AG04449 (cell line): Measurements from ENCODE around the gene NSUN2.

Experiments
- CTCF ChIA-PET: fragments of 350-600 bp; formaldehyde crosslinking; extraction: SDS; loops from one replicate; lab custom pipeline; 2021; ENCODE audit warnings: antibody characterized with exemption; lab: Yijun Ruan, JAX
- POLR2A ChIA-PET: fragments of 400-600, 350-600 bp; formaldehyde crosslinking; extraction: SDS; loops from one replicate; lab custom pipeline; 2020; ENCODE audit warnings: antibody characterized with exemption, inconsistent platforms; lab: Yijun Ruan, JAX
- DNase-seq: peaks from one replicate; pipeline ENCODE4 v3.0.0-alpha.2; 2010; ENCODE audit warnings: low read depth, low spot score
- H3K4me3 ChIP-seq: 2 replicates; pipeline ENCODE4 v1.5.1; 2011; ENCODE audit warnings: low read depth, mild to moderate bottlenecking, control low read depth, low read length
- TF ChIP-seq, protein P1 (sequence below): IDR thresholded peaks from one replicate; pipeline ENCODE4 v1.5.1; 2011; ENCODE audit warnings: mild to moderate bottlenecking, moderate library complexity, low read length, control low read depth, inconsistent platforms; ENCODE audit not compliant: insufficient read depth; ENCODE audit errors: missing control alignments

Gene NSUN2

DNA sequence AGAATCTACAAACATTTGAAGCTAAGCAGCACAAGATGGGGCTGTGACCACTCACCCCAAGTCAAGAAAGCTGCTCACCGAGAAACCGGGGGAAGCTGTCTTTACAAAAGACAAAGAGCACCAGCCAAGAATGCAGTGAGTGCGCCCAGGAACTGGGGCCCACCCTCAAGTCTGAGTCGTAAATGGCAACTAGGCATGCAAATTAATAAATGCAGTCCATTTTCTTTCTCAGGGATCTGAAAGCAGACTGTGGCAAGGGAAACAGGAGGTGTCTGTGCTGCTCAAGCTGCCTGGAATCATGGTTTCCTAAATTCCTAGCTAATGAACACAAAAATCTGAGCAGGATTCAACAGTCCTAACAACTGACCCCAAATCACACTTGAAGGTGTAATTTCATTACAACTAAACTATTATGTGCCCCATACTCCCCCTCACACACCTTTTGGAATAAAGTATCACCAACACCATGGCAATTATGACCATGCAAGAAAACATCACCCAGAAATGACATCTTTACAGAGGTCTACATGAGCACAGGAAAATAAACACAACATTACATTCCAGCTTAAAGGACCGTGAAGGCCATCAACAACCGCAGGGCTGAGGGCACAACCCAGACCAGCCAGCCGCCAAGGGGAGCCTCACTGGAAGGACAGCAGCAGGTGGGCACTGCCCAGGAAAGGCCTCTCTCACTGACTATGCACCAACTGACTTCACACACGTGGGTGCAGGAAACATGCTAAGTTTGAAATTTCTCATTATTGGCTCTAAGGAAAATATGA is 17.6 kb downstream of the NSUN2 start:
- H3K4me3 ChIP-seq, result no peak overlapping the region
- ChIA-PET POLR2A (no interaction called here), CTCF (interaction anchor here (1.5 kb wide), 1 partner anchor 130 kb away, joined by 6 read pairs; no protein-coding TSS in a partner anchor)
- TF ChIP-seq, protein P1, sequence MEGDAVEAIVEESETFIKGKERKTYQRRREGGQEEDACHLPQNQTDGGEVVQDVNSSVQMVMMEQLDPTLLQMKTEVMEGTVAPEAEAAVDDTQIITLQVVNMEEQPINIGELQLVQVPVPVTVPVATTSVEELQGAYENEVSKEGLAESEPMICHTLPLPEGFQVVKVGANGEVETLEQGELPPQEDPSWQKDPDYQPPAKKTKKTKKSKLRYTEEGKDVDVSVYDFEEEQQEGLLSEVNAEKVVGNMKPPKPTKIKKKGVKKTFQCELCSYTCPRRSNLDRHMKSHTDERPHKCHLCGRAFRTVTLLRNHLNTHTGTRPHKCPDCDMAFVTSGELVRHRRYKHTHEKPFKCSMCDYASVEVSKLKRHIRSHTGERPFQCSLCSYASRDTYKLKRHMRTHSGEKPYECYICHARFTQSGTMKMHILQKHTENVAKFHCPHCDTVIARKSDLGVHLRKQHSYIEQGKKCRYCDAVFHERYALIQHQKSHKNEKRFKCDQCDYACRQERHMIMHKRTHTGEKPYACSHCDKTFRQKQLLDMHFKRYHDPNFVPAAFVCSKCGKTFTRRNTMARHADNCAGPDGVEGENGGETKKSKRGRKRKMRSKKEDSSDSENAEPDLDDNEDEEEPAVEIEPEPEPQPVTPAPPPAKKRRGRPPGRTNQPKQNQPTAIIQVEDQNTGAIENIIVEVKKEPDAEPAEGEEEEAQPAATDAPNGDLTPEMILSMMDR, result no peak
- DNase-seq, result no peak

DNA sequence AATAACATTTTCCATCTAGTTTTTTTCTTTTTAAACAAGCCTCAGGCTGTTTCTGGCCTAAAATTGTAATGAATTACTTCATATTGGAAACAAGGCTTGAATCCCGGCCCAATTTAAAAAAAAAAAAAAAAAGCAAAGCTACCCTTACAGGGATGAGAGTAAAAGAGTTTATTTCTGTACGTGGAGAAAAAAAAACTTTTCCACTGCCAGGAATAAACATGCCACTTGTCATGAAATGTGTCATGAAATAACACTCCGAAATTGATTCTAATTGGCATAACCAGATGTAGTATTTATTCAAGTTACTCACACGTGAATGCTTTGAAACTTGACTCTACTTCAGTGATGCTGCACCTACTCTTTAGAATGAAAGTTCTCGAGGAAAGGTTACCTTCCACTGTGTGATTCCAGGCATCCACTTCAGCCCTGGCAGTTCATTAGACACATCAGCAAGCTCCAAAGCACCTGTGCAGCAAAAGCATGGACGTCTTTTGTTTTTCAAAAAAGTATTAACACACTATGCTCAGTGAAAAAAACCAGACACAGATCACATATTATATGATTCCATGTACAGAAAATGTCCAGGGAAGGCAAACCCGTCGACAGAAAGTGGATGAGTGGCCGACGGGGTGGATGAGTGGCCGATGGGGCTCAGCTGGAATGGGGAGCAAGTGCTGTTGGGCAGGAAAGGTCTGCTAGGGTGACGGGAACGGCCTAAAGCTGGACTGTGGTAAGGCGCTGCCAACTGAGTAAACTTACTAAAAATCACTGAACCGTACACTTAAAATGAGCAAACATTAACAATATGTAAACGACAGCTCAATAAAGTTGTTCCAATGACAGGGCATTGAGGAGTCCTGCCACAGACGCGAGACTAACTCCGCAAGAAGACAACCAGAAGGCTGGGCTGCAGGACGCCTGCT is 21.2 kb downstream of the NSUN2 start:
- no peak overlapping the region for H3K4me3 ChIP-seq
- POLR2A ChIA-PET, result no interaction called here
- no peak for DNase-seq
- CTCF ChIA-PET, result interaction anchor here (1.2 to 1.7 kb wide), 2 partner anchors 12 to 133 kb away, joined by 3 to 8 read pairs; no protein-coding TSS in a partner anchor
- TF ChIP-seq, protein P1, result no peak

DNA sequence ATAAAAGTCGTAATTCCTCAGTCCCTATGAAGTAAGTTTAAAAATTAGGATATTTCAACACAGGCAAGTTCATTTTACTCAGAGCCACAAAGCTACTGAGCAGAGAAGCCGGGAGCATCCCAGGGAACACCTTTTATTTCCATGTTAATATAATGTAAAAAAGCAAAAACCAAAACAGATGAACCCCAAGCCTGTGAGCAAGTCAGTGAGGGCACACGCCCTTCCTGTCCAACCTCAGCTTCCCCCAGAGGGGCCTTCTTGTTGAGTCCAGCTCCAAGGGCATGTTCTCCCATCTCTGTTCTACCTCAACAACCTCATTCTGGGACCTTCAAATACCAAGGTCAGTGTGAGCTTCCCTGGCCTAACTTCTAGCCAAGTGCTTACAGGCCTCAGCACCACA is 24.8 kb downstream of the NSUN2 start:
- TF ChIP-seq, protein P1, result no peak
- POLR2A ChIA-PET, result interaction anchor here (0.6 kb wide), 1 partner anchor 17 kb away, joined by 3 read pairs; no protein-coding TSS in a partner anchor
- no peak overlapping the region for H3K4me3 ChIP-seq
- no peak for DNase-seq
- CTCF ChIA-PET, result interaction anchor here (0.8 to 1.3 kb wide), 5 partner anchors 10 to 1111 kb away, joined by 3 to 5 read pairs (median 3); partner anchors contain the start of genes NSUN2 and SRD5A1

DNA sequence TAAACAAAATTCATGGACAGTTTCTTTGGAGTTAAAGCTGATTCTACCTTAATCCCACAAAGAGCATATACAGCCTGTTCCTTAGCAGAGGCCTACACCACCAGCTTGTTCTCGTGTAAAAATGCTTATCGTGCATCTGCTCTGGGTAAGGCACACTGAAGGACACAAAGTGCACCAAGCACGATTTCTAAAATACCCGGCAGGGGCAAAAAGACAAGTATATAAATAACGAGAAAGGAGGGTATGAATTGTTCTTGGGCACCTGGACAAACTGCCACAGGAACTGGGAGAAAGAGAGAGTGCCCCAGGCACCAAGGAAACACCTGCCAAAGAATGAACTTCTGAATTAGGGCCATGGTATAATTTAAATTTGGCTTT is 25.3 kb downstream of the NSUN2 start:
- POLR2A ChIA-PET, result no interaction called here
- no peak for DNase-seq
- H3K4me3 ChIP-seq, result no peak overlapping the region
- CTCF ChIA-PET, result interaction anchor here (0.8 to 1.0 kb wide), 2 partner anchors 10 to 25 kb away, joined by 3 read pairs; no protein-coding TSS in a partner anchor
- TF ChIP-seq, protein P1, result no peak

DNA sequence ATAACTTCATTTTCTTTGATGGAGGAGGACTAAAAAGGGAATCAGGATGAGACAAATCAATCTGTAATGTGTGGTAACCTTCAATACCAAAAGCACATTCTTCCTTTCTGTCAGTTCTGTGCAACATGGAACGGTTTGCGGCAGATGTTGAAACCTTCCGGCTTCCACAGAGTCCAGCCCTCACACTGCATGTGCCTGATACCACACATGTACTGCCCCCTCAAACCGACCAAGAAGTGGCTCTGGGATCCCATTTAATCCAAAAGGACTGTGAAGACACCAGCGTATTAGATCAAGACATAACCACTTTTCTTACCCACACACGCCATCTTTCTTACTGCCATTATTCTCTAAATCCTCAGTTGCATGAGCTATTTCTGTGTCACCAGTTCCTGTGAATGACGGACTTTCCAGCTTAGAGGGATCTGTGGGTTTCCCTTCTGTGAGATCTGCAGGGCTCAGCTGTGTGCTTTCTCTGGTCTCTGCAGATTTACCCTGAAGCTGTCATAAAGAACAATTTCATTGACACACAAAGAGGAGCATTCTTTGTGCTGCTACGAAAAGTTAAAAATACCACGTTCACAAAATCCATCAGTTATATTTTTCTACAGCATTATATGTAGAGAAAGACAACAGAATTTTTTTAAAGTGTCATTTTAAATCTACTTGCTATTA is 25.8 kb downstream of the NSUN2 start:
- no peak overlapping the region for H3K4me3 ChIP-seq
- DNase-seq, result no peak
- ChIA-PET CTCF (no interaction called here), POLR2A (no interaction called here)
- TF ChIP-seq, protein P1, result no peak
